AG09309 (cell line): ENCODE data around the gene GDA.

Experiments
- DNase-seq: peaks from one replicate; pipeline ENCODE4 v3.0.0-alpha.2; 2010; ENCODE audit warnings: low read depth
- H3K4me3 ChIP-seq: 2 replicates; pipeline ENCODE4 v1.5.1; 2011; ENCODE audit warnings: mild to moderate bottlenecking, low read depth, low read length, moderate library complexity; ENCODE audit not compliant: control insufficient read depth
- CTCF ChIP-seq: IDR thresholded peaks from 2 replicates; pipeline ENCODE4 v1.5.1; 2011; ENCODE audit warnings: mild to moderate bottlenecking, low read depth, low read length, inconsistent platforms; ENCODE audit not compliant: insufficient read depth, control insufficient read depth; ENCODE audit errors: missing control alignments

The GDA gene

GRCh38 chr9:72134801-72135200 lies 14.4 kb upstream of the GDA start:
- no peak overlapping the region for H3K4me3 ChIP-seq
- no peak for TF ChIP-seq CTCF
- DNase-seq = no peak

GRCh38 chr9:72137697-72138365 lies 11.4 kb upstream of the GDA start:
- no peak overlapping the region for H3K4me3 ChIP-seq
- no peak for DNase-seq
- no peak for TF ChIP-seq CTCF

GRCh38 chr9:72139226-72139625 lies 10.0 kb upstream of the GDA start:
- no peak for TF ChIP-seq CTCF
- no peak overlapping the region for H3K4me3 ChIP-seq
- DNase-seq = no peak

DNA sequence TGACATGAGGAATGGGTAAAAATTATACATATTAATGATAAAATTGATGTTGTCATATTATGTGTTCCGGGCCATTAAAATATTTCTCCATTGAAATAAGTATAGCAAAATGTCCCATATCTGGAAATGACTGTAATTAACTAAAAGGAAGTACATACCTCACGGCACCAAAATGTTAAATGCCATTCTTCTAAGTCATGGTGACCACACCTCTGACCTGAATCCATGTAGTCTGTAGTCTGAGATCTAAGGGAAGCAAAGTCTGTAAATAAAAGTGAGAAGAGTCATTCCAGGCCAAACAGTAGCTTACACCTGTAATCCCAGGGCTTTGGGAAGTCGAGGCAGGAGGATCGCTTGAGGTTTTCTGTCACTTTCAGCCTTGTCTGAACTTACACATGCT lies 8.7 kb upstream of the GDA start:
- no peak for DNase-seq
- no peak overlapping the region for H3K4me3 ChIP-seq
- no peak for TF ChIP-seq CTCF

DNA sequence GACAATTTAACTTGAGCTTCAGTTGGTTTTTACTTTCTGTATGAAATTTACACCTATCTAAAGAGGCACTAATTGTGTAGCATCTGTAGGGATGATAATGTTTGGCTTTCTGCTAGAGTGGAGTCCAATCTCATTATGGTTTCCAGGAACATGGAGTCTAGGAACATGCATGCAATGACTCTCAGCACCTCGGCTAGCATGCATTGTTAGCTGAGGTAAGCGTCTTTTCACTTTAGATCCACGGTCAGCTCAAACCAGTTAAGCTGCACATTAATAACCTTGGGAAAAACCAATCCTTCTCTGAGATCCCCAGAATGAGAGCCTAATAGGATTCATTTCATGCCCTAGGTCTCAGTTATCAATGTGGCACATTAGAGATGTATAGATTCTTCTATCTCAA lies 7.8 kb upstream of the GDA start:
- no peak for TF ChIP-seq CTCF
- H3K4me3 ChIP-seq = no peak overlapping the region
- DNase-seq = no peak

- TF ChIP-seq CTCF = no peak
- H3K4me3 ChIP-seq = no peak overlapping the region
- no peak for DNase-seq
Measured at GRCh38 chr9:72144756-72145492, 4.3 kb upstream of the GDA start.
